SK-N-SH treated with all-trans-retinoic acid at 6 μM for 48 hours (cell line): ENCODE data around the gene RBM47.

Experiments used
- ATAC-seq: fragments of 200-7000 bp; cut with Tn5 transposase; 3 replicates; pipeline ENCODE4 v1.9.1; 2020; ENCODE audit warnings: mild to moderate bottlenecking, moderate library complexity
- ARNTL ChIP-seq: fragments of 450-650 bp; formaldehyde crosslinking; IDR thresholded peaks from 2 replicates; pipeline ENCODE4 v1.5.0; 2020; ENCODE audit warnings: low read depth, mild to moderate bottlenecking, moderate library complexity, borderline replicate concordance
- BACH2 ChIP-seq: fragments of 250-450 bp; sonication (Bioruptor Pico); IDR thresholded peaks from 2 replicates; pipeline ENCODE4 v1.9.0; 2021; ENCODE audit warnings: mild to moderate bottlenecking, borderline replicate concordance
- CREB5 ChIP-seq: fragments of 250-450 bp; sonication (Bioruptor Pico); IDR thresholded peaks from 2 replicates; pipeline ENCODE4 v1.5.1; 2020; ENCODE audit warnings: low read depth, mild to moderate bottlenecking, moderate library complexity
- CSDC2 ChIP-seq: fragments of 250-450 bp; sonication (Bioruptor Pico); IDR thresholded peaks from 2 replicates; pipeline ENCODE4 v1.5.0; 2020; ENCODE audit warnings: mild to moderate bottlenecking, moderate library complexity
- CSRNP3 ChIP-seq: fragments of 250-450 bp; sonication (Bioruptor Pico); IDR thresholded peaks from 2 replicates; pipeline ENCODE4 v1.5.1; 2021; ENCODE audit warnings: mild to moderate bottlenecking, moderate library complexity
- ESRRG ChIP-seq: fragments of 250-450 bp; sonication (Bioruptor Pico); IDR thresholded peaks from 2 replicates; pipeline ENCODE4 v1.6.1; 2021; ENCODE audit warnings: mild to moderate bottlenecking
- GLIS3 ChIP-seq: fragments of 250-450 bp; sonication (Bioruptor Pico); IDR thresholded peaks from 2 replicates; pipeline ENCODE4 v1.5.0; 2020; ENCODE audit warnings: mild to moderate bottlenecking, moderate library complexity
- ISL1 ChIP-seq: fragments of 250-450 bp; sonication (Bioruptor Pico); IDR thresholded peaks from 2 replicates; pipeline ENCODE4 v2.1.2; 2022; ENCODE audit warnings: mild to moderate bottlenecking, moderate library complexity
- OSR1 ChIP-seq: fragments of 250-450 bp; sonication (Bioruptor Pico); IDR thresholded peaks from 2 replicates; pipeline ENCODE4 v1.8.0; 2022; ENCODE audit warnings: moderate library complexity, mild to moderate bottlenecking, inconsistent platforms
- PATZ1 ChIP-seq: fragments of 250-450 bp; sonication (Bioruptor Pico); IDR thresholded peaks from 2 replicates; pipeline ENCODE4 v1.8.0; 2020; ENCODE audit warnings: mild to moderate bottlenecking, moderate library complexity, borderline replicate concordance
- POU6F1 ChIP-seq: fragments of 250-450 bp; sonication (Bioruptor Pico); IDR thresholded peaks from 2 replicates; pipeline ENCODE4 v1.8.0; 2021; ENCODE audit warnings: low read depth, mild to moderate bottlenecking, moderate library complexity, borderline replicate concordance
- PPARA ChIP-seq: fragments of 250-450 bp; sonication (Bioruptor Pico); IDR thresholded peaks from 2 replicates; pipeline ENCODE4 v1.5.0; 2020; ENCODE audit warnings: mild to moderate bottlenecking, borderline replicate concordance
- RARB ChIP-seq: fragments of 250-450 bp; sonication (Bioruptor Pico); IDR thresholded peaks from 2 replicates; pipeline ENCODE4 v1.8.0; 2021; ENCODE audit warnings: mild to moderate bottlenecking, moderate library complexity
- SNAI2 ChIP-seq: fragments of 250-450 bp; sonication (Bioruptor Pico); IDR thresholded peaks from 2 replicates; pipeline ENCODE4 v1.5.0; 2020; ENCODE audit warnings: mild to moderate bottlenecking, moderate library complexity
- TCF4 ChIP-seq: fragments of 250-450 bp; sonication (Bioruptor Pico); IDR thresholded peaks from 2 replicates; pipeline ENCODE4 v1.8.0; 2021; ENCODE audit warnings: mild to moderate bottlenecking, moderate library complexity, borderline replicate concordance
- TOX ChIP-seq: fragments of 250-450 bp; sonication (Bioruptor Pico); IDR thresholded peaks from 2 replicates; pipeline ENCODE4 v1.8.0; 2021; ENCODE audit warnings: mild to moderate bottlenecking, moderate library complexity, borderline replicate concordance
- TSHZ2 ChIP-seq: fragments of 250-450 bp; sonication (Bioruptor Pico); IDR thresholded peaks from 2 replicates; pipeline ENCODE4 v1.5.0; 2020; ENCODE audit warnings: mild to moderate bottlenecking, moderate library complexity
- ZC3H10 ChIP-seq: fragments of 250-450 bp; sonication (Bioruptor Pico); IDR thresholded peaks from 2 replicates; pipeline ENCODE4 v1.5.1; 2021; ENCODE audit warnings: mild to moderate bottlenecking, moderate library complexity
- ZFP3 ChIP-seq: fragments of 250-450 bp; sonication (Bioruptor Pico); IDR thresholded peaks from 2 replicates; pipeline ENCODE4 v1.5.0; 2020; ENCODE audit warnings: mild to moderate bottlenecking, moderate library complexity
- ZFP30 ChIP-seq: fragments of 450-650 bp; formaldehyde crosslinking; IDR thresholded peaks from 2 replicates; pipeline ENCODE4 v1.5.0; 2022; ENCODE audit warnings: mild to moderate bottlenecking, moderate library complexity
- ZNF565 ChIP-seq: fragments of 450-650 bp; formaldehyde crosslinking; conservative IDR thresholded peaks from 2 replicates; pipeline ENCODE4 v1.5.0; 2020; ENCODE audit warnings: low read depth, mild to moderate bottlenecking, moderate library complexity
- ZNF8 ChIP-seq: fragments of 450-650 bp; formaldehyde crosslinking; IDR thresholded peaks from 2 replicates; pipeline ENCODE4 v1.5.0; 2020; ENCODE audit warnings: mild to moderate bottlenecking, moderate library complexity

The RBM47 gene

GRCh38 chr4:40540800-40541199 is 88.9 kb downstream of the RBM47 start:
- no peak for ATAC-seq
- no peak for TF ChIP-seq ZFP30 (CRISPR knock-in tag)
- TF ChIP-seq PATZ1 (CRISPR knock-in tag) = no peak
- no peak for TF ChIP-seq TCF4 (CRISPR knock-in tag)
- TF ChIP-seq TOX (CRISPR knock-in tag) = no peak
- no peak for TF ChIP-seq SNAI2
- TF ChIP-seq CREB5 (CRISPR knock-in tag) = no peak
- TF ChIP-seq BACH2 (CRISPR knock-in tag) = no peak
- no peak for TF ChIP-seq ZNF8 (CRISPR knock-in tag)

- ATAC-seq = no peak
- TF ChIP-seq TSHZ2 (CRISPR knock-in tag) (no peak), TCF4 (CRISPR knock-in tag) (no peak), TOX (CRISPR knock-in tag) (no peak), CREB5 (CRISPR knock-in tag) (no peak), ZNF8 (CRISPR knock-in tag) (no peak), GLIS3 (CRISPR knock-in tag) (no peak), RARB (CRISPR knock-in tag) (no peak), ZNF565 (CRISPR knock-in tag) (no peak), ESRRG (CRISPR knock-in tag) (no peak), ZC3H10 (CRISPR knock-in tag) (no peak), ZFP30 (CRISPR knock-in tag) (no peak), SNAI2 (no peak), CSDC2 (CRISPR knock-in tag) (no peak), ZFP3 (no peak), ISL1 (no peak), OSR1 (CRISPR knock-in tag) (no peak)
Measured at GRCh38 chr4:40536032-40536431, 93.6 kb downstream of the RBM47 start.

- ATAC-seq = no peak
- TF ChIP-seq TSHZ2 (CRISPR knock-in tag) (no peak), PPARA (CRISPR knock-in tag) (no peak), POU6F1 (CRISPR knock-in tag) (no peak), ESRRG (CRISPR knock-in tag) (no peak), ZNF565 (CRISPR knock-in tag) (no peak), PATZ1 (CRISPR knock-in tag) (no peak), ISL1 (no peak), CSRNP3 (CRISPR knock-in tag) (no peak), BACH2 (CRISPR knock-in tag) (no peak), GLIS3 (CRISPR knock-in tag) (no peak), CSDC2 (CRISPR knock-in tag) (no peak), ZFP30 (CRISPR knock-in tag) (no peak), ZC3H10 (CRISPR knock-in tag) (no peak), ARNTL (CRISPR knock-in tag) (no peak), OSR1 (CRISPR knock-in tag) (no peak)
Measured at GRCh38 chr4:40531636-40532023, 98.0 kb downstream of the RBM47 start.
